HEK293 (cell line): Measurements from ENCODE around the gene SLC25A2.

Experiments
- CTCF ChIA-PET: fragments of 350-600 bp; formaldehyde crosslinking; extraction: SDS; loops from one replicate; lab custom pipeline; 2021; ENCODE audit warnings: antibody characterized with exemption; lab: Yijun Ruan, JAX
- POLR2A ChIA-PET: fragments of 300-600 bp; formaldehyde crosslinking; extraction: SDS; loops from one replicate; lab custom pipeline; 2020; ENCODE audit warnings: antibody characterized with exemption, inconsistent platforms; lab: Yijun Ruan, JAX
- H3K27ac ChIP-seq: fragments of 200-500 bp; sonication (Bioruptor generic); 2 replicates; pipeline ENCODE4 v1.5.1; 2014; ENCODE audit warnings: low read depth, low read length, control low read depth, inconsistent platforms; ENCODE audit errors: extremely low read depth
- H3K36me3 ChIP-seq, 2 experiments: fragments of 200-500 bp in 1 of 2; sonication (Bioruptor generic) in 1 of 2; 1 replicate in 1 of 2; 2 replicates in 1 of 2; pipeline ENCODE4 v1.5.1; 2014 to 2017; ENCODE audit warnings: inconsistent platforms in 2 of 2, low read length in 2 of 2; ENCODE audit not compliant: control insufficient read depth in 2 of 2, insufficient read depth in 1 of 2
- H3K4me1 ChIP-seq: fragments of 200-500 bp; sonication (Bioruptor generic); 2 replicates; pipeline ENCODE4 v1.5.1; 2014; ENCODE audit warnings: mild to moderate bottlenecking, low read length, inconsistent platforms; ENCODE audit not compliant: control insufficient read depth, insufficient read depth
- H3K4me3 ChIP-seq: 2 replicates; pipeline ENCODE4 v1.5.1; 2011; ENCODE audit warnings: low read depth, mild to moderate bottlenecking, control low read depth, low read length, moderate library complexity
- H3K9me3 ChIP-seq: fragments of 200-500 bp; sonication (Bioruptor generic); 2 replicates; pipeline ENCODE4 v1.5.1; 2014; ENCODE audit warnings: low read depth, low read length, inconsistent platforms; ENCODE audit not compliant: control insufficient read depth, insufficient read depth
- EGR2 ChIP-seq: fragments of 450-650 bp; formaldehyde crosslinking; IDR thresholded peaks from 2 replicates; pipeline ENCODE4 v1.5.1; 2016; ENCODE audit warnings: low read depth, missing biosample characterization, missing genetic modification characterization
- GLI2 ChIP-seq: fragments of 450-650 bp; formaldehyde crosslinking; IDR thresholded peaks from 2 replicates; pipeline ENCODE4; 2017; ENCODE audit warnings: missing biosample characterization, missing genetic modification characterization, low read depth, borderline replicate concordance
- HOXA7 ChIP-seq: sonication (generic); formaldehyde crosslinking; IDR thresholded peaks from 2 replicates; pipeline ENCODE4 v1.8.1; 2022; ENCODE audit warnings: missing genetic modification reagents, borderline replicate concordance
- HOXD13 ChIP-seq: sonication (generic); formaldehyde crosslinking; IDR thresholded peaks from 2 replicates; pipeline ENCODE4 v1.8.0; 2022; ENCODE audit warnings: missing genetic modification reagents, borderline replicate concordance
- SETDB1 ChIP-seq: IDR thresholded peaks from one replicate; pipeline ENCODE4 v1.6.1; 2017; ENCODE audit warnings: mild to moderate bottlenecking, low read length, moderate library complexity, mixed read lengths; ENCODE audit not compliant: insufficient read length
- TRIM28 ChIP-seq: IDR thresholded peaks from 2 replicates; pipeline ENCODE4 v1.6.1; 2011; ENCODE audit warnings: low read length, control low read depth, borderline replicate concordance
- ZBTB21 ChIP-seq: fragments of 450-650 bp; formaldehyde crosslinking; IDR thresholded peaks from 2 replicates; pipeline ENCODE4 v1.5.1; 2017; ENCODE audit warnings: missing biosample characterization, missing genetic modification characterization
- ZBTB7A ChIP-seq: fragments of 450-650 bp; formaldehyde crosslinking; IDR thresholded peaks from 2 replicates; pipeline ENCODE4 v1.5.1; 2016; ENCODE audit warnings: low read depth, missing biosample characterization, missing genetic modification characterization
- ZEB2 ChIP-seq: fragments of 450-650 bp; formaldehyde crosslinking; IDR thresholded peaks from 2 replicates; pipeline ENCODE4 v1.5.1; 2016; ENCODE audit warnings: missing biosample characterization, missing genetic modification characterization
- ZNF114 ChIP-seq: fragments of 450-650 bp; formaldehyde crosslinking; IDR thresholded peaks from 2 replicates; pipeline ENCODE4 v1.5.0; 2017; ENCODE audit warnings: missing biosample characterization, missing genetic modification characterization
- ZNF138 ChIP-seq: fragments of 450-650 bp; formaldehyde crosslinking; IDR thresholded peaks from 2 replicates; pipeline ENCODE4 v1.5.1; 2016; ENCODE audit warnings: missing biosample characterization, missing genetic modification characterization, borderline replicate concordance
- ZNF2 ChIP-seq: fragments of 450-650 bp; formaldehyde crosslinking; IDR thresholded peaks from 2 replicates; pipeline ENCODE4 v1.5.1; 2016; ENCODE audit warnings: missing biosample characterization, missing genetic modification characterization
- ZNF202 ChIP-seq: fragments of 450-650 bp; formaldehyde crosslinking; IDR thresholded peaks from 2 replicates; pipeline ENCODE4 v1.5.1; 2016; ENCODE audit warnings: missing biosample characterization, missing genetic modification characterization, borderline replicate concordance
- ZNF23 ChIP-seq: fragments of 450-650 bp; formaldehyde crosslinking; IDR thresholded peaks from 2 replicates; pipeline ENCODE4 v1.5.1; 2016; ENCODE audit warnings: missing biosample characterization, missing genetic modification characterization, borderline replicate concordance
- ZNF292 ChIP-seq: fragments of 450-650 bp; formaldehyde crosslinking; IDR thresholded peaks from 2 replicates; pipeline ENCODE4 v1.5.1; 2016; ENCODE audit warnings: low read depth, missing biosample characterization, missing genetic modification characterization, borderline replicate concordance
- ZNF324 ChIP-seq: fragments of 450-650 bp; formaldehyde crosslinking; IDR thresholded peaks from 2 replicates; pipeline ENCODE4 v1.5.1; 2016; ENCODE audit warnings: missing biosample characterization, missing genetic modification characterization
- ZNF366 ChIP-seq: fragments of 450-650 bp; formaldehyde crosslinking; conservative IDR thresholded peaks from 2 replicates; pipeline ENCODE4 v1.5.1; 2016; ENCODE audit warnings: missing biosample characterization, missing genetic modification characterization
- ZNF426 ChIP-seq: fragments of 450-650 bp; formaldehyde crosslinking; IDR thresholded peaks from 2 replicates; pipeline ENCODE4 v1.5.1; 2017; ENCODE audit warnings: missing biosample characterization, missing genetic modification characterization, mild to moderate bottlenecking, inconsistent platforms, moderate library complexity
- ZNF48 ChIP-seq: fragments of 450-650 bp; formaldehyde crosslinking; IDR thresholded peaks from 2 replicates; pipeline ENCODE4 v1.5.1; 2016; ENCODE audit warnings: missing biosample characterization, missing genetic modification characterization
- ZNF529 ChIP-seq: fragments of 450-650 bp; formaldehyde crosslinking; IDR thresholded peaks from 2 replicates; pipeline ENCODE4 v1.5.1; 2017; ENCODE audit warnings: missing genetic modification characterization, missing biosample characterization; ENCODE audit not compliant: insufficient replicate concordance
- ZNF530 ChIP-seq: fragments of 450-650 bp; formaldehyde crosslinking; IDR thresholded peaks from 2 replicates; pipeline ENCODE4 v1.5.1; 2016; ENCODE audit warnings: low read depth, missing biosample characterization, missing genetic modification characterization
- ZNF561 ChIP-seq: fragments of 450-650 bp; IDR thresholded peaks from 2 replicates; pipeline ENCODE4 v1.5.1; 2018; ENCODE audit warnings: missing biosample characterization, missing genetic modification characterization, borderline replicate concordance
- ZNF571 ChIP-seq: fragments of 450-650 bp; formaldehyde crosslinking; IDR thresholded peaks from 2 replicates; pipeline ENCODE4 v1.5.0; 2017; ENCODE audit warnings: missing biosample characterization, missing genetic modification characterization
- ZNF707 ChIP-seq: fragments of 450-650 bp; formaldehyde crosslinking; IDR thresholded peaks from 2 replicates; pipeline ENCODE4 v1.5.1; 2016; ENCODE audit warnings: missing biosample characterization, missing genetic modification characterization
- ZNF776 ChIP-seq: fragments of 450-650 bp; formaldehyde crosslinking; IDR thresholded peaks from 2 replicates; pipeline ENCODE4 v1.5.0; 2017; ENCODE audit warnings: missing biosample characterization, missing genetic modification characterization, borderline replicate concordance
- ZNF837 ChIP-seq: fragments of 450-650 bp; formaldehyde crosslinking; IDR thresholded peaks from 2 replicates; pipeline ENCODE4 v1.5.1; 2016; ENCODE audit warnings: missing biosample characterization, missing genetic modification characterization
- TF ChIP-seq, protein P1 (sequence below): fragments of 450-650 bp; formaldehyde crosslinking; IDR thresholded peaks from 2 replicates; pipeline ENCODE4 v1.5.1; 2016; ENCODE audit warnings: missing biosample characterization, missing genetic modification characterization
- TF ChIP-seq, protein P2 (sequence below): fragments of 450-650 bp; formaldehyde crosslinking; IDR thresholded peaks from 2 replicates; pipeline ENCODE4 v1.5.1; 2017; ENCODE audit warnings: missing biosample characterization, missing genetic modification characterization
- TF ChIP-seq, protein P3 (sequence below): fragments of 450-650 bp; IDR thresholded peaks from 2 replicates; pipeline ENCODE4 v1.5.1; 2018; ENCODE audit warnings: missing biosample characterization, missing genetic modification characterization
- TF ChIP-seq, protein P4 (sequence below): fragments of 450-650 bp; formaldehyde crosslinking; IDR thresholded peaks from 2 replicates; pipeline ENCODE4 v1.5.1; 2016; ENCODE audit warnings: missing biosample characterization, missing genetic modification characterization

The SLC25A2 gene

DNA sequence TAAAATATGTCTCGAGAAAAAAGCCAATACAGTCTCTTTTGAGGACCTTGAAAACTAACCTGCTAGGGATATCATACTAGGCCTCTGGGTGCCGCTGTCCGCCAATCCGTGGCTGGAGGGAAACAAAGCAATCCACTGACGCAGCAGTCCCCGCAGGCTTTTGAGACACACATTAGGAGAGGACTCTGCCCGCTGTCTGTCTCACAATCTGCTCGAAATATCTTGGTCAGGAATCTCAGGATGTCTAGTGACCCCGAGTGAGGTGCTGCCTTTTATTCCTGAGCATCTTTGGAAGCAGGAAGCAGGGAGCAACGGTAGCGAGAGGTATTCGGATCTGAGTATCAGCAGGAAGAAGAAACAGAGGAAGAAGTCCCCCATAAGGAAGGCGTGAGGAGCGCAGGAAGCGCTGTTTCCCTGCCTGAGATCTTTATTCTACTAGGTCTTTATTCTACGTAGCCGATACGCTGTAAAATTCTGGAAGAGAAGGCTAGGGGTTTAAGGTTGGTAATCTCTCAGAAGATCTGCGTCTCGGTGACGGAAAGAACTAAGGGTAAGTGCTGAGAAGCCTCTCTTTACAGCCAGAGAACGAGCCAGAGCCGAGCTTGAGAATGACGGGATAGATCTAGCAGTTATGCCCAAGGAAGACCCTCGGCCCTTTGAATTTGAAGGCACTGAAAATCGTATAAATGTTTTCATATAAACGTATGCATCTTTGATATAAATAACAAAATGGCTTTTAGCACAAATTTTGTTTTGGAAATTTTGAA lies 22.4 kb upstream of the SLC25A2 start:
- no peaks in the 10 kb centered on the region for H3K4me1 ChIP-seq
- TF ChIP-seq, protein P1, sequence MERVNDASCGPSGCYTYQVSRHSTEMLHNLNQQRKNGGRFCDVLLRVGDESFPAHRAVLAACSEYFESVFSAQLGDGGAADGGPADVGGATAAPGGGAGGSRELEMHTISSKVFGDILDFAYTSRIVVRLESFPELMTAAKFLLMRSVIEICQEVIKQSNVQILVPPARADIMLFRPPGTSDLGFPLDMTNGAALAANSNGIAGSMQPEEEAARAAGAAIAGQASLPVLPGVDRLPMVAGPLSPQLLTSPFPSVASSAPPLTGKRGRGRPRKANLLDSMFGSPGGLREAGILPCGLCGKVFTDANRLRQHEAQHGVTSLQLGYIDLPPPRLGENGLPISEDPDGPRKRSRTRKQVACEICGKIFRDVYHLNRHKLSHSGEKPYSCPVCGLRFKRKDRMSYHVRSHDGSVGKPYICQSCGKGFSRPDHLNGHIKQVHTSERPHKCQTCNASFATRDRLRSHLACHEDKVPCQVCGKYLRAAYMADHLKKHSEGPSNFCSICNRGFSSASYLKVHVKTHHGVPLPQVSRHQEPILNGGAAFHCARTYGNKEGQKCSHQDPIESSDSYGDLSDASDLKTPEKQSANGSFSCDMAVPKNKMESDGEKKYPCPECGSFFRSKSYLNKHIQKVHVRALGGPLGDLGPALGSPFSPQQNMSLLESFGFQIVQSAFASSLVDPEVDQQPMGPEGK (tag by site-specific recombination): no peak
- TF ChIP-seq SETDB1: peak; percentile 38
- TF ChIP-seq, protein P2, sequence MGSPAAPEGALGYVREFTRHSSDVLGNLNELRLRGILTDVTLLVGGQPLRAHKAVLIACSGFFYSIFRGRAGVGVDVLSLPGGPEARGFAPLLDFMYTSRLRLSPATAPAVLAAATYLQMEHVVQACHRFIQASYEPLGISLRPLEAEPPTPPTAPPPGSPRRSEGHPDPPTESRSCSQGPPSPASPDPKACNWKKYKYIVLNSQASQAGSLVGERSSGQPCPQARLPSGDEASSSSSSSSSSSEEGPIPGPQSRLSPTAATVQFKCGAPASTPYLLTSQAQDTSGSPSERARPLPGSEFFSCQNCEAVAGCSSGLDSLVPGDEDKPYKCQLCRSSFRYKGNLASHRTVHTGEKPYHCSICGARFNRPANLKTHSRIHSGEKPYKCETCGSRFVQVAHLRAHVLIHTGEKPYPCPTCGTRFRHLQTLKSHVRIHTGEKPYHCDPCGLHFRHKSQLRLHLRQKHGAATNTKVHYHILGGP (tag by site-specific recombination): no peak
- TF ChIP-seq ZNF202 (tag by site-specific recombination): no peak
- no peak for TF ChIP-seq ZEB2 (tag by site-specific recombination)
- TF ChIP-seq ZNF707 (tag by site-specific recombination): no peak
- TF ChIP-seq TRIM28: 0 out of 2 replicates have a peak, but pooled peaks have one; percentile 16
- TF ChIP-seq ZNF48 (tag by site-specific recombination): no peak
- no peak for TF ChIP-seq ZNF837
- no peak for TF ChIP-seq ZNF561 (tag by site-specific recombination)
- no peak for TF ChIP-seq ZNF426 (tag by site-specific recombination)
- TF ChIP-seq ZNF2: no peak
- TF ChIP-seq ZNF530 (tag by site-specific recombination): no peak
- no peak for TF ChIP-seq ZNF324 (tag by site-specific recombination)
- TF ChIP-seq EGR2 (tag by site-specific recombination): no peak
- ChIA-PET CTCF (interaction anchor here (0.5 to 5.3 kb wide), 2 partner anchors 13 to 1373 kb away, joined by 6 to 41 read pairs; partner anchors contain the start of gene PCDHGA2), POLR2A (interaction anchor here (0.7 kb wide), 1 partner anchor 38 kb away, joined by 3 read pairs; the partner anchor contains the start of gene PCDHGA5)
- H3K9me3 ChIP-seq: no peaks in the 10 kb centered on the region
- H3K36me3 ChIP-seq: no peaks in the 10 kb centered on the region
- no peak overlapping the region for H3K27ac ChIP-seq
- H3K4me3 ChIP-seq: no peak overlapping the region

DNA sequence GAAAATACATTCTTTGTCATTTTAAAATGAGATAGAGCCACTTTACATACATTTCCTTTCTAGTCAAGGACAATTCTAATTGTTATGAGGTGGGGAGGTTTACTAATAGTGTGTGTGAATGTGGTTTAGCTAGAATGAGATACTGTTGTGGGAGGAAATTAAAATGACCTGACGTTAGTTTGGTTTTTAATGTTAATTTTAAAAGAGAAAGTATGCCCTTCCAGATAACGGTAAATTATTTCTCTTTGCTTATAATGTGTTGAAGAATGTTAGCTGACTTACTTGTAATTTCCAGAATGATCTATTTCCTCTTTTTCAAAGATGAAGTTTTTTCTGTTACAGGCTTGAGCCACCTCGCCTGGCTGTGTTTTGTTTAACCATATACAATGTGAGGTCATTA lies 18.4 kb upstream of the SLC25A2 start:
- no peak overlapping the region for H3K4me3 ChIP-seq
- H3K4me1 ChIP-seq: no peaks in the 10 kb centered on the region
- POLR2A ChIA-PET: no interaction called here
- H3K36me3 ChIP-seq: peaks cover 0 to 21% of the 10 kb centered on the region in 2 experiments; a peak in 2 of 3 replicates
- no peak overlapping the region for H3K27ac ChIP-seq
- H3K9me3 ChIP-seq: peaks cover 5% of the 10 kb centered on the region; the same call in 1 of the 2 replicates
- CTCF ChIA-PET: interaction anchor here (1.3 to 3.1 kb wide), 2 partner anchors 21 to 28 kb away, joined by 5 to 9 read pairs; partner anchors contain the start of gene PCDHGA3
- TF ChIP-seq HOXD13: no peak
- no peak for TF ChIP-seq ZNF571 (tag by site-specific recombination)
- TF ChIP-seq ZNF114: no peak
- no peak for TF ChIP-seq ZBTB7A (tag by site-specific recombination)
- TF ChIP-seq HOXA7 (CRISPR knock-in tag): no peak
- no peak for TF ChIP-seq ZNF292 (tag by site-specific recombination)
- TF ChIP-seq ZNF366 (tag by site-specific recombination): no peak
- TF ChIP-seq ZNF138 (tag by site-specific recombination): no peak
- TF ChIP-seq ZBTB21 (tag by site-specific recombination): no peak
- TF ChIP-seq GLI2 (tag by site-specific recombination): no peak
- TF ChIP-seq ZNF23 (tag by site-specific recombination): no peak
- TF ChIP-seq ZNF529 (tag by site-specific recombination): no peak
- TF ChIP-seq, protein P3, sequence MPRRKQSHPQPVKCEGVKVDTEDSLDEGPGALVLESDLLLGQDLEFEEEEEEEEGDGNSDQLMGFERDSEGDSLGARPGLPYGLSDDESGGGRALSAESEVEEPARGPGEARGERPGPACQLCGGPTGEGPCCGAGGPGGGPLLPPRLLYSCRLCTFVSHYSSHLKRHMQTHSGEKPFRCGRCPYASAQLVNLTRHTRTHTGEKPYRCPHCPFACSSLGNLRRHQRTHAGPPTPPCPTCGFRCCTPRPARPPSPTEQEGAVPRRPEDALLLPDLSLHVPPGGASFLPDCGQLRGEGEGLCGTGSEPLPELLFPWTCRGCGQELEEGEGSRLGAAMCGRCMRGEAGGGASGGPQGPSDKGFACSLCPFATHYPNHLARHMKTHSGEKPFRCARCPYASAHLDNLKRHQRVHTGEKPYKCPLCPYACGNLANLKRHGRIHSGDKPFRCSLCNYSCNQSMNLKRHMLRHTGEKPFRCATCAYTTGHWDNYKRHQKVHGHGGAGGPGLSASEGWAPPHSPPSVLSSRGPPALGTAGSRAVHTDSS: no peak
- TF ChIP-seq, protein P4, sequence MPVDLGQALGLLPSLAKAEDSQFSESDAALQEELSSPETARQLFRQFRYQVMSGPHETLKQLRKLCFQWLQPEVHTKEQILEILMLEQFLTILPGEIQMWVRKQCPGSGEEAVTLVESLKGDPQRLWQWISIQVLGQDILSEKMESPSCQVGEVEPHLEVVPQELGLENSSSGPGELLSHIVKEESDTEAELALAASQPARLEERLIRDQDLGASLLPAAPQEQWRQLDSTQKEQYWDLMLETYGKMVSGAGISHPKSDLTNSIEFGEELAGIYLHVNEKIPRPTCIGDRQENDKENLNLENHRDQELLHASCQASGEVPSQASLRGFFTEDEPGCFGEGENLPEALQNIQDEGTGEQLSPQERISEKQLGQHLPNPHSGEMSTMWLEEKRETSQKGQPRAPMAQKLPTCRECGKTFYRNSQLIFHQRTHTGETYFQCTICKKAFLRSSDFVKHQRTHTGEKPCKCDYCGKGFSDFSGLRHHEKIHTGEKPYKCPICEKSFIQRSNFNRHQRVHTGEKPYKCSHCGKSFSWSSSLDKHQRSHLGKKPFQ: no peak
- TF ChIP-seq ZNF776 (tag by site-specific recombination): no peak
